Hepatocyte (in vitro differentiated cells): ENCODE results near the gene OR52E4. TPM values are rescaled to one million over a fixed set of nuclear protein-coding genes. Genes with fewer than 3 reads are reported as not detected.

Source experiments
- DNase-seq: peaks from one replicate; pipeline ENCODE4 v3.0.0-alpha.2; 2016; ENCODE audit warnings: low spot score
- H2AFZ ChIP-seq: fragments of 200-600 bp; sonication (generic); 2 replicates; pipeline ENCODE4 v1.6.0; 2016; ENCODE audit warnings: antibody characterized with exemption, mild to moderate bottlenecking
- H3K27ac ChIP-seq: fragments of 200-600 bp; sonication (generic); 2 replicates; pipeline ENCODE4 v1.5.1; 2016; ENCODE audit warnings: mild to moderate bottlenecking
- H3K27me3 ChIP-seq: fragments of 200-600 bp; sonication (generic); 2 replicates; pipeline ENCODE4 v1.6.1; 2016
- H3K36me3 ChIP-seq: fragments of 200-600 bp; sonication (generic); replicated peaks from 2 replicates; pipeline ENCODE4 v1.5.1; 2016; ENCODE audit warnings: low read depth; ENCODE audit not compliant: insufficient read depth
- H3K4me1 ChIP-seq: fragments of 200-600 bp; sonication (generic); 2 replicates; pipeline ENCODE4 v1.5.1; 2016; ENCODE audit warnings: mild to moderate bottlenecking, moderate library complexity; ENCODE audit not compliant: insufficient read depth
- H3K4me2 ChIP-seq: fragments of 200-600 bp; sonication (generic); 2 replicates; pipeline ENCODE4 v1.6.0; 2016
- H3K4me3 ChIP-seq: fragments of 200-600 bp; sonication (generic); 2 replicates; pipeline ENCODE4 v1.5.1; 2016; ENCODE audit warnings: mild to moderate bottlenecking
- H3K79me2 ChIP-seq: fragments of 200-600 bp; sonication (generic); 2 replicates; pipeline ENCODE4 v1.6.0; 2017; ENCODE audit warnings: mild to moderate bottlenecking
- H3K9me2 ChIP-seq: fragments of 200-600 bp; sonication (generic); replicated peaks from 2 replicates; pipeline ENCODE4 v1.6.0; 2017; ENCODE audit warnings: mild to moderate bottlenecking; ENCODE audit not compliant: insufficient read depth
- H3K9me3 ChIP-seq: fragments of 200-600 bp; sonication (generic); 2 replicates; pipeline ENCODE4 v1.5.1; 2016; ENCODE audit warnings: low read depth, mild to moderate bottlenecking
- H4K20me1 ChIP-seq: fragments of 200-600 bp; sonication (generic); 2 replicates; pipeline ENCODE4 v1.6.0; 2016; ENCODE audit warnings: mild to moderate bottlenecking; ENCODE audit not compliant: insufficient read depth, poor library complexity, severe bottlenecking
- CTCF ChIP-seq: fragments of 200-600 bp; sonication (generic); IDR thresholded peaks from 2 replicates; pipeline ENCODE4 v1.5.1; 2016; ENCODE audit warnings: antibody characterized with exemption, mild to moderate bottlenecking; ENCODE audit not compliant: poor library complexity
- EZH2 ChIP-seq: fragments of 200-600 bp; sonication (generic); IDR thresholded peaks from 2 replicates; pipeline ENCODE4 v1.6.1; 2016; ENCODE audit warnings: antibody characterized with exemption, mild to moderate bottlenecking, borderline replicate concordance
- EZH2phosphoT487 ChIP-seq: fragments of 200-600 bp; sonication (generic); IDR thresholded peaks from one replicate; pipeline ENCODE4 v1.6.1; 2018; ENCODE audit warnings: antibody characterized with exemption, mild to moderate bottlenecking, low read depth, moderate library complexity; ENCODE audit not compliant: unreplicated experiment, severe bottlenecking
- WGBS: methylation state at CpG from one replicate; pipeline ENCODE4 v1.1.6; 2016; ENCODE audit warnings: low lambda C conversion rate; ENCODE audit errors: missing lambda C conversion rate; 5-methylcytosine and 5-hydroxymethylcytosine counted together
- polyA plus RNA-seq: library from polyadenylated mRNA; unstranded; fragments of >200 nt; fragmentation: Nextera tagmentation; extraction: Ambion mirVana; gene quantifications from 2 replicates; pipeline ENCODE4 v1.2.1, GENCODE V29; 2016
- total RNA-seq: library from RNA; depleted of rRNA; stranded (reverse); fragments of >200 nt; gene quantifications from 2 replicates; pipeline ENCODE4 v1.2.3, GENCODE V29; 2014

The OR52E4 gene
- total and polyA plus RNA-seq, 2 experiments from 2014 or later, result not detected

DNA sequence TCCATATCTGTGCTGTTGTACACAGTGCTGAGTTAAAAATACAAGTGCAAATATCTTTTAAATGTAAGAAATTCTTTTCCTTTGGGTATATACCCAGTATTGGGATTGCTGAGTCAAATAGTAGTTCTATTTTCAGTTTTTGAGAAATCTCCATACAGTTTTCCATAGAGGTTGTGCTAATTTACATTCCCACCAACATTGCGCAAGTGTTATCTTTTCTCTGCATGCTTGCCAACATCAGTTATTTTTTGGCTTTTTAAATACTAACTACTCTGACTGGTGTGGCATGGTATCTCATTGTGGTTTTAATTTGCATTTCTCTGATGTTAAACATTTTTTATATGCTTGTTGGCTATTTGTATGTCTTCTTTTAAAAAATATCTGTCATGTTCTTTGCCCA lies 29.4 kb upstream of the OR52E4 start:
- no peak overlapping the region for H2AFZ ChIP-seq
- WGBS, result 89% methylated on average over 1 of the region's 1 CpG
- DNase-seq, result no peak
- no peak for TF ChIP-seq EZH2phosphoT487
- H3K36me3 ChIP-seq, result no peaks in the 10 kb centered on the region
- no peak overlapping the region for H3K4me2 ChIP-seq
- no peaks in the 10 kb centered on the region for H3K9me3 ChIP-seq
- no peaks in the 10 kb centered on the region for H3K9me2 ChIP-seq
- H3K79me2 ChIP-seq, result no peaks in the 10 kb centered on the region
- H3K27me3 ChIP-seq, result no peaks in the 10 kb centered on the region
- H3K4me1 ChIP-seq, result no peaks in the 10 kb centered on the region
- no peak overlapping the region for H3K27ac ChIP-seq
- no peaks in the 10 kb centered on the region for H4K20me1 ChIP-seq
- no peak overlapping the region for H3K4me3 ChIP-seq

GRCh38 chr11:5857590-5857989 lies 22.8 kb upstream of the OR52E4 start, which contains the start of gene OR52E8:
Gene OR52E8, minus strand, starts transcription at chr11:5857690. Its CDS starts 0 bp downstream, at chr11:5857690.
- no peak for DNase-seq
- Histone ChIP-seq H3K36me3 (no peaks in the 10 kb centered on the region), H3K9me2 (no peaks in the 10 kb centered on the region), H3K4me1 (no peaks in the 10 kb centered on the region), H2AFZ (no peak within 1 kb of the TSS), H3K79me2 (no peaks in the 10 kb centered on the region), H3K4me2 (no peak within 1 kb of the TSS), H4K20me1 (no peaks in the 10 kb centered on the region), H3K4me3 (no peak within 1 kb of the TSS), H3K27ac (no peak within 1 kb of the TSS), H3K27me3 (no peaks in the 10 kb centered on the region), H3K9me3 (no peaks in the 10 kb centered on the region)
- TF ChIP-seq EZH2phosphoT487, result no peak
- TF ChIP-seq EZH2, result no peak
- no peak for TF ChIP-seq CTCF
- 90% methylated on average over 3 of the region's 3 CpGs for WGBS

- H3K9me3 ChIP-seq, result no peaks in the 10 kb centered on the region
- no peaks in the 10 kb centered on the region for H3K9me2 ChIP-seq
- H2AFZ ChIP-seq, result no peak overlapping the region
- no peak for DNase-seq
- H3K4me3 ChIP-seq, result no peak overlapping the region
- H3K27me3 ChIP-seq, result no peaks in the 10 kb centered on the region
- H3K4me2 ChIP-seq, result no peak overlapping the region
- no peaks in the 10 kb centered on the region for H3K79me2 ChIP-seq
- no peaks in the 10 kb centered on the region for H3K4me1 ChIP-seq
- H4K20me1 ChIP-seq, result no peaks in the 10 kb centered on the region
- no peak overlapping the region for H3K27ac ChIP-seq
- H3K36me3 ChIP-seq, result no peaks in the 10 kb centered on the region
- TF ChIP-seq CTCF (no peak), EZH2phosphoT487 (no peak), EZH2 (no peak)
- 81% methylated on average over 2 of the region's 2 CpGs for WGBS
These were observed 14.6 kb upstream of the OR52E4 start for GRCh38 chr11:5865826-5866225.

DNA sequence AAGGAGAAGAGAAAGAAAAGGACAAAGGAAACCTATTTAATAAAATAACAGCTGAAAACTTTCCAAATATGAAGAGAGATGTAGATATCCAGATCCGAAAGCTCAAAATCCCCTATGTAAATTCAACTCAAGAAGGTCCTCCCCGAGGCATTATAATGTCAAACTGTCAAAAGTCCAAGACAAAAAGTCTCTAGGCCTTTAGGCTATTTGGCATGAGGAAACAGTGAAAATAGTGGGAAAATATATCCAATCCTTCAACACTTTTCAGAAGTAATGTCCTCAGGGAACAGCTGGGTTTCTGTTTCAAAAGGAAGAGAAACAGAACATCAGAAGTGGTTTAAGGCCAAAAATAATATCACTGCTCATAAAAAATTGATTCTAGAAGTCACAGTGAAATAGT lies 1.9 kb upstream of the OR52E4 start:
- no peaks in the 10 kb centered on the region for H3K79me2 ChIP-seq
- no peak overlapping the region for H3K4me3 ChIP-seq
- no peak overlapping the region for H3K27ac ChIP-seq
- H3K36me3 ChIP-seq, result no peaks in the 10 kb centered on the region
- H3K27me3 ChIP-seq, result no peaks in the 10 kb centered on the region
- no peak overlapping the region for H3K4me2 ChIP-seq
- no peaks in the 10 kb centered on the region for H4K20me1 ChIP-seq
- TF ChIP-seq CTCF (no peak), EZH2phosphoT487 (no peak), EZH2 (no peak)
- DNase-seq, result no peak
- H3K4me1 ChIP-seq, result no peaks in the 10 kb centered on the region
- no peaks in the 10 kb centered on the region for H3K9me3 ChIP-seq
- no peaks in the 10 kb centered on the region for H3K9me2 ChIP-seq
- no peak overlapping the region for H2AFZ ChIP-seq
- 67% methylated on average over 2 of the region's 2 CpGs for WGBS
